PFSK-1 (cell line): Measurements from ENCODE around the gene PRCD.

ENCODE experiments used
- FOXP2 ChIP-seq: optimal IDR thresholded peaks from 2 replicates; pipeline ENCODE3; 2011; ENCODE audit warnings: borderline replicate concordance, control low read depth, inconsistent platforms; ENCODE audit not compliant: insufficient read depth; ENCODE audit errors: extremely low read length, extremely low read depth
- POLR2AphosphoS5 ChIP-seq: IDR thresholded peaks from 2 replicates; pipeline ENCODE4 v1.6.1; 2012; ENCODE audit warnings: low read depth, mild to moderate bottlenecking, control low read depth, low read length, moderate library complexity
- REST ChIP-seq, 2 experiments: IDR thresholded peaks; 2 replicates each; pipeline versions ENCODE4 v1.6.1 to v1.8.0; 2011 to 2012; ENCODE audit warnings: low read depth in 2 of 2, low read length in 2 of 2, control low read depth in 1 of 2, inconsistent platforms in 1 of 2, mild to moderate bottlenecking in 1 of 2, moderate library complexity in 1 of 2; ENCODE audit not compliant: insufficient read depth in 1 of 2
- TAF1 ChIP-seq: IDR thresholded peaks from 2 replicates; pipeline ENCODE4 v1.6.1; 2012; ENCODE audit warnings: low read length, control low read depth, borderline replicate concordance; ENCODE audit not compliant: insufficient read depth

DNA sequence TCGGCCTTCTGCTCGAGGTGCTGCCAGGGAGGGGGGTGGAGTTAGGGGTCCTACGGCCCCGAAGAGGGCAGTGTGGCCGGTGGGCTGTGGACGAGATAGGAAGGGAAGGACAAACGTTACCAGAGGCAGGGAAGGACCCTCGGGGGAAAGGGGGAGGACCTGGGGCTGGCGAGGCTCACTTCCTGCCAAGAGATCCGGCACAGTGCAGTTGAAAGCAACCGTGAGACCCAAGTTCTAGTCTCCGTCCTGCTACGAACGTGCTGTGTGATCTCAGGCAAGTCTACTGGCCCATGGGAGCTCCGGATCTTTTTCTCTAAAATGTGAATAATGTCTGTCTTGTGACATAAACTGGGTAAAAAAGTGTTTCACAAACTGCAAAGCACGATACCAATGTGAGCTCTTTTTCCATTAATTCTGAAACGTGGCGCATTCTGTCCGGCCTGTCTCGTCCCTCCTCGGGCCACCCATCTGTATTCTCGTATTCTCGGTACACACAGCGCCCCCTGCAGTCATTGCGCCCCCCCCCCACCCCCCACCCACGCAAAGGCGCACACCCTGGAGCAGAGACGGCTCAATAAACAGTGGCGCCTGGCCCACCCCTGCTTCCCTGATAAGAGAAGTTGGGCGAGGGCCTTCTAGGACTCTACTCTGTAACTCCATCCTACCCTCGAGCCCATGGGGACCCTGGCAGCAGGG lies 11.2 kb upstream of the PRCD start:
- TF ChIP-seq FOXP2 (no peak), POLR2AphosphoS5 (no peak), REST (IDR thresholded peaks at IDR 0.05; ENCODE audit: insufficient read depth in 1 of 2, low read depth in 2 of 2, low read length in 2 of 2) (no peak), TAF1 (no peak)
